Stimulated activated CD8-positive, alpha-beta memory T cell treated with anti-CD3 and anti-CD28 coated beads, Interleukin-15, amount 100 ng/mL, for 24 hours (primary cell): ENCODE data around the gene PTPRE.

Experiments used
- DNase-seq: peaks from one replicate; pipeline ENCODE4 v3.0.0-alpha.2; 2020; ENCODE audit warnings: low read depth

The PTPRE gene, protein sequence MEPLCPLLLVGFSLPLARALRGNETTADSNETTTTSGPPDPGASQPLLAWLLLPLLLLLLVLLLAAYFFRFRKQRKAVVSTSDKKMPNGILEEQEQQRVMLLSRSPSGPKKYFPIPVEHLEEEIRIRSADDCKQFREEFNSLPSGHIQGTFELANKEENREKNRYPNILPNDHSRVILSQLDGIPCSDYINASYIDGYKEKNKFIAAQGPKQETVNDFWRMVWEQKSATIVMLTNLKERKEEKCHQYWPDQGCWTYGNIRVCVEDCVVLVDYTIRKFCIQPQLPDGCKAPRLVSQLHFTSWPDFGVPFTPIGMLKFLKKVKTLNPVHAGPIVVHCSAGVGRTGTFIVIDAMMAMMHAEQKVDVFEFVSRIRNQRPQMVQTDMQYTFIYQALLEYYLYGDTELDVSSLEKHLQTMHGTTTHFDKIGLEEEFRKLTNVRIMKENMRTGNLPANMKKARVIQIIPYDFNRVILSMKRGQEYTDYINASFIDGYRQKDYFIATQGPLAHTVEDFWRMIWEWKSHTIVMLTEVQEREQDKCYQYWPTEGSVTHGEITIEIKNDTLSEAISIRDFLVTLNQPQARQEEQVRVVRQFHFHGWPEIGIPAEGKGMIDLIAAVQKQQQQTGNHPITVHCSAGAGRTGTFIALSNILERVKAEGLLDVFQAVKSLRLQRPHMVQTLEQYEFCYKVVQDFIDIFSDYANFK

DNA sequence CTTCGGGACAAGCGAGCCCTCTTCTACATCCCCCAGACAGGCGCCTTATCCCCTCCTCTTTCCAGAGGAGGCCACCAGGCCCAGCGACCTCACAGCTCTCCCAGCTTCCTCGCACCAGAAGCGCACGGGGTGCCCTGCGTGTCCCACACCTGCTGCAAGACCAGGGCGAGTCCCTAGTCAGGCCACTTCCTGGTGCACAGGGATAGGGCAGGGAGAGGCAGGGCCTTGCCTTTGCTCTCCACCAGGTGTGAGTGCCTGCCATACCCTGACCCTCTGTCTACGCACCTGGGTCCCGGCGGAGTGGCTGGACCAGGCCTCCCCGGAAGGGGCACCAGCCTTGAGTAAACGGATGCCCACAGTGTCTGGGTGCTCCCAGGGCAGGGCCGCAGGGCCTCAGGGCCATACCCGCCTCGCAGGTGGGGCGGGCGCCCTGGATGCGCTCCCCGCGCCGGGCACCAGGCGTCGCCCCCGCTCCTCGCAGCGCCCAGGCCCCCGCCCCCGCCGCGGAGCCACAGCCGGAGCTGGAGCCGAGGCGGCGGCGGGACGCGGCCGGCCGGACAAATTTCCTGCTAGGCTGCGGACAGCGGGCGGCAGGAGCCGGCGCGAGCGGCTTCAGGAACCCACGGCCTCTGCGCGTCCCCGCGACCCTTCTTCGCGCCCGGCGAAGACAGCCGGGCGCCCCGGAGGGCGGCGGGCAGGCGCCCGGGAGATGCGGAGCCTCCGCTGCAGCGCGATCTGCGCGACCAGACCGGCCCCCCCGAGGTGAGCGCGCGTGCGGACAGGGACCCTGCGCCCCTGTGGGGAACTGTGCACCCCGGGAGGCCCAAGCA is at the start of gene PTPRE:
Gene PTPRE (plus strand): TSS at position 556 of the 830 bp plus-strand sequence. CDS start 133,779 bp downstream, outside the sequence.
- peak; percentile 56 for DNase-seq

- DNase-seq: no peak
Observed at GRCh38 chr10:127860592-127860991, 46.3 kb upstream of the PTPRE start.

DNA sequence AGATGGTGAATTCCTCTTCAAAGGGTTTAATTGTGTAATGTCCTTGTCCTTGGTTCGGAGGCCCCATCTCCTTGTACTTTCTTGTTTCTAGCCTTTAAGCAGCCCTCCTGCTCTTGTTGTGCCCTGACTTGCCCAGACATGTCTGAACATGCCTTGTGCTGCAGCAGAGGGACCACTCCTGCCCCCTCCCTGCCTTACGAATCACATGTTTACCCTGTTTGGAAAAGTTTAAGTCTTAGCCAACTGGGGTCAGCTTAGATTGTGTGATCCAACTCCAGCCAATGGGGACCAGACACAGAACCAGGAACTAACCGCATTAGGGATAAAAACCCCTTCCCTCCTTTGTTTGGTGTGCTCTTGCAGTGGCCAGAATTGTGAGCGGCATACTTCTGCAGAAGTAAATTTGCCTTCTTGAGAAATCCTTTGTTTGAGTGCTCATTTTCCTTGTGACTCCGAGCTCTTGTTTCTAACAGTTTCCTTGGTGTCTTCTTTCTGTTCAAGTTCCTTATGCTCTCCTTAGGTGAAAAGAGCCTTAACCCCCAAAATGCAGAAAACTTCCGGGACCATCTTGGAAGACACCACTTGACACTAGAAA is 43.6 kb upstream of the PTPRE start:
- no peak for DNase-seq

GRCh38 chr10:127866276-127867013 is 40.5 kb upstream of the PTPRE start:
- no peak for DNase-seq

DNA sequence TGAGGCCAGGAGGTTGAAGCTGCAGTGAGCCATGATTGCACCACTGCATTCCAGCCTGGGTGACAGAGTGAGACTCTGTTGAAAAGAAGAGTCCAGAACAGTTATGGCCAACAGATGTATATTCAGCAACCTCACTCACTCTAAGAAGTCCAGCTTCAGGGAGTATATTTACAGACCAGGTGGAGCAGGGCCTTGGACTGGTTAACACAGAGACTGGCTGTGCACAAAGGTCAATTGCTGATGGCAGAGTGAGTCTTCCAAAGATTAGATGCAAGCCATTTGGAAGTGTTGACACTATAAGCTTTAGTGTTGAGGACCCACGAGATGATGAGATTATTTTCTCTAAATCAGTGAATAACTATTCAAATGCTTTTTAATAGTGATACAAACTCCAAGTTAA is 39.1 kb upstream of the PTPRE start:
- DNase-seq: no peak

- no peak for DNase-seq
Observed at GRCh38 chr10:127869329-127869728, 37.6 kb upstream of the PTPRE start.

- no peak for DNase-seq
Observed at GRCh38 chr10:127871631-127872010, 35.3 kb upstream of the PTPRE start.

- no peak for DNase-seq
Observed at GRCh38 chr10:127872011-127872761, 34.7 kb upstream of the PTPRE start.

- DNase-seq: no peak
Observed at GRCh38 chr10:127872871-127873600, 33.9 kb upstream of the PTPRE start.

- no peak for DNase-seq
Observed at GRCh38 chr10:127873901-127874470, 32.9 kb upstream of the PTPRE start.

- no peak for DNase-seq
Observed at GRCh38 chr10:127874671-127875448, 32.0 kb upstream of the PTPRE start.

GRCh38 chr10:127875449-127875765 is 31.5 kb upstream of the PTPRE start:
- DNase-seq: no peak

GRCh38 chr10:127875916-127876315 is 31.0 kb upstream of the PTPRE start:
- DNase-seq: no peak

DNA sequence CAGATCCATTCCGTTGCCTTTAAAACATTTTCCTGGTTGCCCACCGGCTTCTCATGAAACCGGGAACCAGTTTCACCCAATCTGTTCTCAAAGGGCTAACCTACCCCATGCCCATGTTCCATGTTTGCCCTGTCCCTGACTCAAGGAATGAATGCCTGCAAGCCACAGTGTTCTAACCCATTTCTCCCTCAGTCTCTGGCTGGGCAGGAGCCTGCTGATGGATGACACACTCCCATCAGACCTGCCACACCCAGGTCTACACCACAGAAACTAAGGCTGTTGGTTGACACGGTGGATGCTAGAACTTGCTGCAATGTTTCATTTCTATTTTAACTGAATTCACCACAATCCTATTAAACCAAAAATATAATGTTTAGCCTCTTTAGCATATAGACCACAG is 29.8 kb upstream of the PTPRE start:
- DNase-seq: no peak

GRCh38 chr10:127877699-127878098 is 29.2 kb upstream of the PTPRE start:
- no peak for DNase-seq

GRCh38 chr10:127878475-127879055 is 28.3 kb upstream of the PTPRE start:
- DNase-seq: no peak

- DNase-seq: no peak
Observed at GRCh38 chr10:127880557-127880956, 26.3 kb upstream of the PTPRE start.

- DNase-seq: no peak
Observed at GRCh38 chr10:127881262-127881661, 25.6 kb upstream of the PTPRE start.

DNA sequence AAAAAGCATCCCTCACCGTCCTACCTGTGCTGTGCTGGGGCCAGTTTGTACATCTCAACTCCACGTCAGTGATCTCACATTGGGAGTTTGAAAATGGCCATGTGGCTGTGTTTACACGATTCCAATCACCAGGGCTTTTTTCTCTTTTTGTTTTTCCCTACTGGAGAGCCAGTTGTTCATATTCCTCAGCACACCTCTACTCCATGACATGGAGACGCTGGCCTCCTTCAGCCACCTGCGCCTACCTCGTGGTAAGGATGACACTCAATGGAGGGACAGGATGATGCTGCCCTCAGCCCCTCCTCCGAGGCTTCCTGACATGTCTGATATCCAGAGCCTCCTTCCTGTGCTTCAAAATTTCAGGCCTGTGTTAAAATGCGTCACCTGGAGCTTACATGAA is 24.5 kb upstream of the PTPRE start:
- no peak for DNase-seq
